ENCODE results near the gene PAPOLG.

Gene PAPOLG

DNA sequence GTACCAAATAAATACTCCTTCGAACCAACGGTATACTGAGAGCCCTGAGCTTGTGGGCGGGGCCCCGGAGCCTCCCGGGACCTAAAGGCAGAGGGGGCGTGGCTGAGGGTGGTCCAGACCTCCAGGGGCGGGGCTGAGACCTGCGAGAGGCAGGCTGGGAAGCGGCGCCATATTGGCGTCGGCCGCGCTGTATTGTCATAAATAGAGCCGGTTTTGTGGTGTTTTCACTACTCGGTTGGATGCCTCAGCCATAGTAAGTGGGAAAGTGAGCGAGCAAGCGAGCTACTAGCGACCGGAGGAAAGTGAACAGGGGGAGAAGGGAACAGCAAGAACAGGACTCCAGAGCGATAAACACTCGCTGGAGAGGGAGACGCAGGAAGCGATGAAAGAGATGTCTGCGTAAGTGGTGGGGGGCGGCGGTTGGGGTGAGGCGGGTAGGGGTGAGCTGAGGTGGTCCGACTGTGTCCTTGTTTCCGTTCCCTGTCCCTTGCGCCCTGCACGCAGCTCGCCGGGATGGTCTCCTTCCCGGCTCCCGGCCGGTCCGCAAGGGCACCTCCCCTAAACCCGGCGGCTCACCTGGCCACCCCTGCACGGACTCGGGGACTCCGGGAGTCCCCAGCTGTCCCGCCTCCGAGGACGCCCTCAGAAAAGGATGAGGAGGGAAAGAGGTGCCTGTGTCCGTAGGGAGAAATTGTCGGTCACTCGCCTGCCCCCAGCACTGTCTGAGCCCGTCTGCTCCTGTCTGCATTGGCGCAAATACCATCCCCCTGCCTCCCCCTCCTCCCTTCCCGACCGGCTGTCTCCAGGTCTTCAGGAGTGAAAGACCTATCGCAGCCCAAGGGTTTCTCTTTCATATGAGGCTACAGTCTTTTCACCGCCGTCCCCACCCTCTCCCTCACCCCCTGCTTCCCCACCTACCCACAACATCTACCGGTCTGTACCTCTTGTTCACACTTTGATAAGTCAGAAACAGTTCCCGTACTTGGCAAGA lies at the start of gene PAPOLG:
PAPOLG (plus strand) TSS at position 172 of the 991 bp plus-strand sequence; CDS start at position 383, 211 bp downstream.
- peak; percentile 97 for DNase-seq

DNA sequence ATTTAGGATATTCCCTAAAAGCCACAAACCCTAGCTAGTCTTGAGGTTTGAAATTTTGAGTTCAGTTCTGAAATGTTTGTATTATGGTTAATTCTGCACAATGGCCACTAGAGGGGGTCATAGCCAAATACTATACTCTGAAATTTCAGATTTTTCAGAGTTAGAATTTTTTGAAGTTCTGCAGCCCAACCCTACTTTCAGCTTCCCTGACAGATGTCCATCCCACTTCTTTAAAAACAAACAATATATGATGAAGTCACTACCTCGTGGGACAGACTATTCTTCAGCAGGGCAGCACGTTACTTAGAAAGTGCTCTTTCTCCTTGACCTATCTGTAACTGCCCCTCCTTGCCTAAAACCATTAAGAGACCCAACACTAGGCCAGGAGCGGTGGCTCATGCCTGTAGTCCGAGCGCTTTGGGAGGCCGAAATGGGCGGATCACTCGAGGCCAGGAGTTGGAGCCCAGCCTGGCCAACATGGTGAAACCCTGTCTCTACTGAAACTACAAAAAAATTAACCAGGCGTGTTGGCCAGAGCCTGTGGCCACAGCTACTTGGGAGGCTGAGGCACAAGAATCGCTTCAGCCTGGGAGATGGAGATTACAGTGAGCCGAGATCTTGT lies 48.2 kb upstream of the PAPOLG start:
- DNase-seq = peak; percentile 15

DNA sequence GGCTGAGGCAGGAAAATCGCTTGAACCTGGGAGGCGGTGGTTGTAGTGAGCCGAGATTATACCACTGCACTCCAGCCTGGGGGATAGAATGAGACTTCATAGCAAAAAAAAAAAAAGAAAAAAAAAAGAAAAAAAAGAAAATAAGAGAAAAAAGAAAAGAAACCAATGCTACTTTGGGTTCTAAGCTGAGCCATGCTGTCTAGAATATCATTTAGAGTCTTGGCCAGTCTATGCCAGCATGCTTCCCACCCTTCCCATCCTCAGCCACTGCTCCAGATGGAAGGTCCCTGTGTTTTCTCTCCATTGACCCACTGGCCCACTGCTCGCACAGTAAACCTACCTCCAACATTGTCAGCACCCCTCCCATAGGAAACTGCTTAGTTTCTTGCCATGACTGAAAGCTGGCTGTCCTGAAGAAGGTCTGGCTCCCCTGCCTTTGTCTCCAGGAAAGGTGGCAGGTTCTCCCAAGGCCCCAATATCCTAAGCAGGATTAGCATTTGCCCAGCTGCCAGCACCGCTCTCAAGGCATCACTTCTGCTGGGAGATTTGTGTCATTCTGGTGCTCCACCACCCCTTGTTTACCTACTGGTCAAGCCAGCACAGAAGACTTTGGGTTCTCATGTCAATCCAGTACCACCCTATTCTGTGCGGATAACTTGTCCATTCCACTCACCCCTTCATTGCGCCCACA lies 47.3 kb upstream of the PAPOLG start:
- DNase-seq = no peak

DNA sequence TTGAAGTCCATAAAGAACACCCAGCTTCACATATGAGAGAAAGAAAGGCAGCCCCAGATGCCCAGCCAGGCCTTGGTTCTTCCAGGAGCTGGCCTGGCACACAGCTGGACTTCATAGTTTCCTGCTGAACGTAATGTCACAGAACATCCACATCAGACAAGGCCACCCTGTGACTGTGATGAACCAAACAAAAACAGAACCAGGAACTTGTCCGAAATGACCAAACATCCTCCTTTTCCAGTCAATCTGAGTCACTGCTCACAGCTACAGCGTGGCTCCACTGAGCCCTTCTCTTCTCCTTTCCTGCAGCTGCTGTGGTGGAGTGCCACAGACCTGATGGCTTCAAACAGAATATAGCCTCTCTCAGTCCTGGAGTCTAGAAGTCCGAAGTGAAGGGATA lies 45.4 kb upstream of the PAPOLG start:
- no peak for DNase-seq

DNA sequence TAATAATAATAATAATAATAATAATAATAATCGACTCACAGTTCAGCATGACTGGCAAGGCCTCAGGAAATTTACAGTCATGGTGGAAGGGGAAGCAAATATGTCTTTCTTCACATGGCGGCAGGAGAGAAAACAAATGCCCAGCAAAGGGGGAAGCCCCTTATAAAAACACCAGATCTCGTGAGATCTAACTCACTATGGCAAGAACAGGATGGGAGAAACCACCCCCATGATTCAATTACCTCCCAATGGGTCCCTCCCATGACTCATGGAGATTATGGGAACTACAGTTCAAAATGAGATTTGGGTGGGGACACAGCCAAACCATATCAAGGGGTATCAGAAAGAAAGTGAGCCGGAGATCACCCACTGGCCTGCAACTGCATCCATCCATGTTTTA lies 40.5 kb upstream of the PAPOLG start:
- DNase-seq = no peak

DNA sequence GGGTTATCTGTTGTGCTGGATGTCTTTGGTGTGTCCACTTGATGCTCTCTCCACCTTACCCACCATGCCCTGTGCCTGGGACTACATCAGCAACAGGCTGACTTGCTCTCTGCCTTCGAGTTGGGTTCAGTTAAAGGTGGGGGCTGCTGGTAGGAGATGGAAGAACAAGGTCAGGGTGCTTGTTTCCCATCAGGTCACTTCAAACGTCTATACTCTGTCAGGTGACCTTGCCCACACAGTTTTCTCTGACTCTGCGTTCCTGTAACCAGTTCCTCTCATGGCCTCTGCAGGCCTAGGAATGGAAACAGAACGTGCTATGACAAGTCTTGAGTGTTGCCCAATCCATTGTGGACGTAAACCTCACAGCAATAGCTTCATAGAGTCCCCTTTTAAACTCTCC lies 38.4 kb upstream of the PAPOLG start:
- no peak for DNase-seq

DNA sequence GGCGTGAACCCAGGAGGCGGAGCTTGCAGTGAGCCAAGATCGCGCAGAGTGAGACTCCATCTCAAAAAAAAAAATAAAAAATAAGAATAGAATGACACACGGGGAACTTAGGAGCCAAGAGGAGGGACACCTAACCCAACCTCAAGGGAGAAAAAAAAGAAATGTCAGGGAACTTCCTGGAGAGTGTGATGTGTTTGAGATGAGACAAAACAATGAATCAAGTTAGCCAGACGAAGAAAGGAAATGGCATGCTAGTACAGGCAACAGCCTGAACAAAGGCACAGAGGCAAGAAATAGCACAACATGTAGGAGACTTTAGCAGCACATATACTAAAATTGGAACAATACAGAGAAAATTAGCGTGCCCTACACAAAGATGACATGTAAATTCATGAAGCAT lies 36.7 kb upstream of the PAPOLG start:
- DNase-seq = no peak

DNA sequence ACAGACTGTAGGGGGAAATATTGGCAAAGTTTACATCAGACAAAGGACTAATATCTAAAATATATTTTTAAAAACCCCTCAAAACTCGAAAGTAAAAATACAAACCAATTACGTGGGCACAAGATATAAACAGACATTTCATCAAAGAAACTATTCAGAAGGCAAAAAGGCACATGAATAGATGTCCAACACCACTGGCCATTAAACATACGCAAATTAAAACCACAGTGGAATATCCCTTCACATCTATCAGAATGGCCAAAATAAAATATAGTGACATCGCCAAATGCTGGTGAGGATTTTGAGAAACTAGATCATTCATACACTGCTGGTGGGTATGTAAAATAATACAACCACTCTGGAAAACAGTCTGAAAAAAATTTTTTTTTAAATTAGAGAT lies 30.6 kb upstream of the PAPOLG start:
- no peak for DNase-seq

DNA sequence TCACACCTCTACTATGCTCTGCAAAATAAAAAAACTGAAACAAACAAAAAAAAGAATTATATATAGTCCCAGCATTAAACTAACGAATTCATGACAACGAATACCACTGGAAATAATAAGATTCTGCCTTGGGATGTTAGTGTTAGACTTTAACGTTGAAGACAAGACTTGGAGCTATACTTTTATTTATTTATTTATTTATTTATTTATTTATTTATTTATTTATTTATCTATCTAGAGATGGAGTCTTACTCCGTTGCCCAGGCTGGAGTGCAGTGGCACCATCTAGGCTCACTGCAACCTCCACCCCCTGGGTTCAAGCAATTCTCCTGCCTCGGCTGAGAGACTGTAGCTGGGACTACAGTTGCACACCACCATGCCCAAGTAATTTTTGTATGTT lies 27.2 kb upstream of the PAPOLG start:
- DNase-seq = no peak

DNA sequence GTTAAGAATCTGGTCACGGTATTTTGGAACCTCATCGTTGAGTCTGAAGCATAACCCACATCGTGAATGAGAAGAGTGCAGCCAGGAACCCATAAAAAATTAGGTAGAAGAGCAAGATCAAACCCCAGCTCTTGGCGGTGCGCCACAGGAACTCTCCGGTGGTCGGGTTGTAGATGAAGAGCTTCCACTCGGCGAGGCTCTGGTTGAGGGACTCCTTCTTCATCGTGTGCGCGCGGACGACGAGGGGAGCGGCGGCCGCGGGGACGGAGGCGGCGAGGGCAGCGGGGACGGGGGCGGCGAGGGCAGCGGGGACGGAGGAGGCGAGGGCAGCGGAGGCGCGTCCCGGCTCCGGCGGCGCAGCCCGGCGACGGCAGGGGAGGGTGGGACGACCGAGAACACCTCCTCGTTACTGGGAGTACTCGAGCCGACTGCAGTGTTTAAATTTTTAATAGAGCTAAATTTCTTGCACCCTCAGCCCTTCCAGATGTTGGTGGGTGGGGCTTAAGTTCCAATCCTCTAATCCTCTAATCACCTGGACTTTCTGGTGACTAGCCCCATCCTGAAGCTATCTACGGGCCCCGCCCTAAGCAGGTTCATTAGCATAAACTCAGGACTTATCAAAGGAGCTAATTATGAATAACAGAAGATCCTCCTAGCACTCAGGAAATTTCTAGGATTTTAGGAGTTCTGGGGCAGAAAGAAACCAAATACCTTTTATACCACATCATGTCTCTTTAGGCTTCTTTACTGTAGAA lies 20.4 kb upstream of the PAPOLG start:
- DNase-seq = no peak

DNA sequence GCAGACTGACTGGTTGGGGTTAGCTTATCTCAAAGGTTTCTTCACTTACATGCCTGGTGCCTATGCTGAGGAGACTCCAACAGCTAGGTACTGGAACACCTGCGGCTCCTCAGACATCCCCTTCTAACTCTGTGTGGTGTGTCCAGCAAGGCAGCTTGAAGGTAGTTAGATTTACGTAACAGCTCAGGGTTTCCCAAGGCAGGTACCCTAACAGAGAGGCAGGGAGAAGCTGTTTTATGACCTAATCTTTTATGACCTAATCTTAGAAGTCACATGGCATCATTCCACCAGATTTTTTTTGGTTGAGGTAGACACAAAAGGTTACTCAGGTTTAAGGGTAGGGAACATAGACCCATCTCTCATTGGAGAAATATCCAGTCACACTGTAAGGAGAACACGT lies 17.4 kb upstream of the PAPOLG start:
- no peak for DNase-seq

DNA sequence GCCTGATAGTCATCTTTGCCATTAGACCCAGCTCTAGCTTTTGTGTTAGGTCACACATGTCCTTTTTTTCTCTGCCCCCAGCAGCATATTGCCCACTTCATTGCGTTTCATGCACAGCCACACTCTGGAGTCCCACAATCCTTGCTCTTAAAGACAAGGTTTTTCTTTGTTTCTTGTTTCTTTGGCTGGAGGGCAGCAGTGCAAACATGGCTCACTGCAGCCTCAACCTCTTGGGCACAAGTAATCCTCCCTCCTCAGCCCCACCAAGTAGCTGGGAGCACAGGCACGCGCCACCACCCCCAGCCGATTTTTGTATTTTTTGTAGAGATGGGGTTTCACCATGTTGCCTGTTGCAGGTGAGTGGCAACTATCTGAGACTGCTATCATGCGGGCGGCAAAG lies 16.9 kb upstream of the PAPOLG start:
- DNase-seq = no peak

DNA sequence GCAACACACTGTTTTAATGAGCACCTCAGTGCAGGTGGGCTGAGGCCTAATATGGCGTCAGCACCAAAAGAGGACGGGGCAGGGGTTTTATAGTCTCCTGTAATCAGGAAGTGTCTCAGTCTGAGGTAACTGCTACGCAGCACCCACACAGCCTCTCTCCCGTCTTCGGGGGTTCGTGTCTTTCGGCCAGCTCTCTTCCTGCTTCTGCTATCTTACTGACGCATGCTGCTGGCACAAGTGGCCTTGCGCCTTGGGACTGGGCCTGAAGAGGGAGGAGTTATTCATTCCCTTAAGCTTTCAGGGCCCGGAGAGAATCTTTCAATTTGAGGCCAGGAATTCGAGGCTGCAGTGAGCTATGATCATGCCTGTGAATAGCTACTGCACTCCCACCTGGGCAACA lies 14.5 kb upstream of the PAPOLG start:
- no peak for DNase-seq

DNA sequence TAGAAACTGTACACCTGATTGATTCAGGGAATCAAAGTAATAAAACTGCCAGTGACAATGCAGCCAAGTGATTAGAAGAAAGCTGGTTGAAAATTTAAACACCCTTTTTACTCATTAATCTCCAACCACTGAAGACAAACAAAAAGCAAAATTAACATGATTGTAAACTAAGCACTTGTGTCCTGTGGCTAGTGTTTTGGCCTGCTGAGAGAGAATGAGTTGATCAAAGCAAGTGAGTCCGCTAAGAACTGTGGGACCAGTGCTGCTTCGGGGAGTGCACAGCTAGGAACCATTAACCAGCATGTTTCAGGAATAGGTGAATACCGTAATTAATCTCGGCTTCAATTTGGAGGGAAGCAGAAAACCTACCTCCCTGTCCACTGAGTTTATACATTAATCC lies 13.6 kb upstream of the PAPOLG start:
- no peak for DNase-seq

DNA sequence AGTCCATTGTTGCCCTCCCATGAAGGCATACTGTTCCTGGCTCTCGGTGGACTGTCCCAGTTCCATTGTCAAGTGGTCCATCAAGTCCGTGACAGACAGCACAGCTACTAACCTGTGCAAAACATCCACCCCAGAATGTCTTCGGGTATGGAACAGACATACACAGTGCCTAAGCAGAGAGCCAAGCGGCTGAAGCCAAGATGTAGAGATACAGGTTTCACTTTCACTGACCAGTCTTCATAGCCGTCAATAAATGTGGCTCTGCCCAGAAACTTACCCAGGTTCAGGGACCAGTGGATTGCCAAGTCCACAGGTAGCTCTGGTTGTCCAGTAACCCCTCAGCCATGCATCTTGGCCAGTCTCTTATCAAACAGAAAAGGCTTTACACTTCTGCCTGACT lies 10.7 kb upstream of the PAPOLG start:
- no peak for DNase-seq

DNA sequence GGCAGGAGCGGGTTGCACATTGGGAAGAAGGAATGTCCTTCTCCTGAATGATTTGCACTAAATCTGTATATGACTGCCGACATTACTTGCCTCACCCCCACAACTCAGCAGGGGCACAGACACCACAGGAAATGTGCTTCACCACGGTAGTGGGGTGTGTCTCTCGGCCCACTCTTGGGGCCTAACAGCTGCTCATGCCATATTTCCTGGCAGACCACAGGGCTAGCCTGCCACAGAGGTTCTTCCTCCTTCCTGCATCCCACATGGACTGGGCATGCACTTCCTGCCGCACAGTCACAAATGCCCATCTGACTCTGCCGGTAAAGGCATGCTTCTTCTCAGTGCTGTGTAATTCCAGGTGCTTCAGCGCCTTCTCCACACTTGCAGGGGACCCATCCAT lies 10.3 kb upstream of the PAPOLG start:
- no peak for DNase-seq

DNA sequence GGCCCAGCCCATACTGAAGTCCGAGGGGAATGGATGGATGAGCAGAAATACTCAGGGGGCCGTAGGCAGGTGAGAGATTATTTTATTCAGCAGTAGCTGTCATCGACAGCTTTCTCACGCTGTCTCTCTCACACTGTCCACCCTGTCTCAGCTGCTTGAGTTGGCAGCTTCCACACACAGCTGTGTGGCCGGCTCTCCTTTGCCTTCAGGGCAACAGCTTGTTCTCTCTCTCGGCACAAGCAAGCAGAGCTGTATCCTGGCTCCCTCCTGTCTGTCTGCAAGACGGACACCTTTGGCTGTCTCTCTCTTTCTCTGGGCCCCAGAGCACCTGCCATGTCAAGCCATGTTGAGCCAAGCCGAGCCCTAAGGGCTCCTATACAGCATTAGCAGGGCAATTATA lies 9.8 kb upstream of the PAPOLG start:
- no peak for DNase-seq

DNA sequence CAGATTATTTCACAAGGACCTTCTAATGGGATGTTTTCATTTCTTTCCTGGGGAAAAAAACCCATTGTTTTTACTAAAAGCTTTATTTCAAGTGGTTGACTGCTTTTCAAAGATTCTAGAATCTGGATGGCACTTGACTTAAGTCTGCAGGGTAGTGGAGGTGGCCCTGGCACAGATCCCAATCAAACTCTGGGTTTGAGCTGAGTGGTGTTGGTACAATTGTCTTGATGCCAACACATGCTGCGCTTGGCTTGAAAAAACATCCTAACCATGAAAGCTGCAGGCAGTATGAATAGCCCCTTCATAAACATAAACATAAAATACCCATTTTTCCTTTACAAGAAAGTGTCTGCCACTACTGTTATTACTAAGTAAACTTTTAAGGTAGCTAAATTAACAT lies 3.6 kb downstream of the PAPOLG start:
- no peak for DNase-seq

DNA sequence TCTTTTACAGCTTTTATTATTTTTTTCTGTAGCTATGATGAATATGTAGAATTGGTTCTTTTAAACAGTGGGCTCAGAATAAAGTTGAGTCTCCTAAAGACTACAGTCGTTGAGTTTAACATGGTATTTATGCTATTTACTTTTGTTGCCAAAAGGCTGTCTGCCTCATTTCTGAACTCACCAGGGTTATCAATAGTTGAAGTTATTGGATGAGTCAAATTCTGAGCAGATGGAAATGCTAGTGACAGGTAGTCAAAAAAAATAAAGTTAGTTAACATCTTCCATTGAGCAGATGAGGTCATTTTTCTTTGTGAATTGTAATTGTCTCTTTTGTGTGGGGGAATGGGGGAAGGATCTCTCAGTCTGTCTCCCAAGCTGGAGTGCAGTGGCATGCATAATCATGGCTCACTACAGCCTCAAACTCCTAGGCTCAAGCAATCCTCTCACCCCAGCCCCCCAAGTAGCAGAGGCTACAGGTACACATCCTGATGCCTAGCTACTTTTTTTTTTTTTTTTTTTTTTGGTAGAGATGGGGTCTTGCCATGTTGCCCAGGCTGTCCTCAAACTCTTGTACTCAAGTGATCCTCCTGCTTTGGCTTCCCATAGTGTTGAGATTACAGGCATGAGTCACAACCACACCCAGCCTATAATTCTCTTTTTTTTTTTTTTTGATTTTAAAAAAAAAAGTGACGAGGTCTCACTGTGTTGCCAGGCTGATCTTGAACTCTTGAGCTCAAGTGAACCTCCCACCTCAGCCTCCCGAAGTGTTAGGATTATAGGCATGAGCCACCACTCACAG lies 8.9 kb downstream of the PAPOLG start:
- DNase-seq = no peak

DNA sequence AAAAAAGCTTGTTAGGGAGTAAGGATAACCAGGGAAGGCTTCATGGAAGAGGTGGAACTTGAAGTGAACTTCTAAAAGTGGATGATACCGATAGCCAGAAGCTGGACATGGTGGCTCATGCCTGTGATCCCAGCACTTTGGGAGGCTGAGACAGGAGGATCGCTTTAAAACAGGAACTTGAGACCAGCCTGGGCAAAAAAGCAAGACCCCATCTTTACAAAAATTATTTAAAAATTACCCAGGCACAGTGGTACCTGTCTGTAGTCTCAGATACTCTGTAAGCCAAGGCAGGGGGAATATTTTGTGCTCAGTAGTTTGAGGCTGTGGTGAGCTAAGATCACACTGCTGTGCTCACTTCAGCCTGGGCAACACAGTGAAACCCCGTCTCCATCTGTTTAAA lies 10.2 kb downstream of the PAPOLG start:
- DNase-seq = no peak

DNA sequence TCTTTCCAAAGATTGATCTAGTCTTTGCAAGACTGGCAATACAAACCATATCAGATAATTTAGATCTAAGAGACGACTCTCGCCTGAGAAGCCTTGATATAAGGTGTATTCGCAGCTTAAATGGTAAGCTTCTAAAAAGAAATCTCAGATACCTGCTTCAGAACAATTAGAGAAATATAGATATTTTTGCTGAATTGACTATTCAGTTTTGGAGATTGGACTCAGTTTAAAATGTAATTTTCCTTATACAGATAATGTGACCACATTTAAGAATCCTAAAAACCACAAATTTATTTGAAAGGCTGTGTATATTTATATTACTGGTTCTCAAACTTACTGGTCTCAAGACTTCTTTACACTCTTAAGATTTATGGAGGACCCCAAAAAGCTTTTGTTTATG lies 15.4 kb downstream of the PAPOLG start:
- no peak for DNase-seq

DNA sequence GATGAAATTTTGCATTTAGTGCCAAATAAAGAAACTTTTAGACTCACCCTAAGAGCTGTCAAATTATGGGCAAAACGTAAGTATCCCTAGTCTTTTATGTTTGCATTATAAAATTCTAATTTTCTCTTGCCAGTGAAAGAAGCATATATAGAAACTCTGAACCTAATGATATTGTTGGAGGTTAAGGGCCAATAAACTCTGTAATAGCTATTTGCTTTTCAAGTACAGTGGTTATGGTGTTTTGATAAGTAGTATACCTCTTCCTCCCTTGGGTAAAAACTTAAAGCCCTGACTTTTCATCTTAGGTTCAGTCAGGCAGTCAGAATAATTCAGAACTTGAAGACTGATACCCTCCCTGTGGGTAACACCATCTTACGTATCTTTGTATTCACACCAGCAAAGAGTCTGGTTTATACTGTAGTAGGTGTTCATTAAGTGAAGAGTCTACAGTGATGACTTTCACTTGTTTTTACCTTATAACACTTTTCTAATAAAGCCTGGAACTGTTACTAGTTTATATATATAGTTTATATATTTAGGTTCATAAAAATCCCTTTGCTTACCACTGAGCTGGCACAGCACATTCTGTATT lies 19.1 kb downstream of the PAPOLG start:
- DNase-seq = no peak
